Measurements from ENCODE around the gene PSME3. TPM values are rescaled to one million over a fixed set of nuclear protein-coding genes. Genes with fewer than 3 reads are reported as not detected.

The PSME3 gene
- total RNA-seq, 1 donor from 2014 or later = 164 TPM

DNA sequence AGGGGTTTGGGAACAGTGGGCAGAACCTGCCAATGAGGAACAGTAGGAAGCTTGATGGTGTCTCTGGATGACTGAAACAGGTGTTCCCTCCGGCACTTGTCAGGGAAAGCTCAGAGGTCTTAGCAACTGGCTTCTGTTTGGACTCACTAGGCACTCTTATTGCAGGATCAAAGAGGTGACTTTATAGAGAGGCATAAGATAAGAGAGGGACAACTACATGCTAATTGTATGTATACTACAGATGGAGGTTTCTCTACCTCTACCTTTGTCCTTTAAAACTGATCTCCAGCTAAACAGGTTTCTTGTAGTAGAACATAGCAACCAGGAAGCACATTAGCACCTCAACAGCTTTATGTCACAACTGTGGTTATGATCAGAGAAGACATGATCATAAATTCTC, 26.9 kb upstream of the PSME3 start:
- no peak for DNase-seq (ENCODE audit: low read depth)
- no peak for TF ChIP-seq CTCF (IDR thresholded peaks at IDR 0.05; ENCODE audit: insufficient read depth, low read length, poor library complexity, severe bottlenecking)
- no peaks in the 10 kb centered on the region for H3K27me3 ChIP-seq (ENCODE audit: control insufficient read depth, insufficient read depth, low read length)

GRCh38 chr17:42809250-42809649, 23.9 kb upstream of the PSME3 start:
- no peak for DNase-seq (ENCODE audit: low read depth)
- H3K27me3 ChIP-seq (ENCODE audit: control insufficient read depth, insufficient read depth, low read length) = no peaks in the 10 kb centered on the region
- H3K4me3 ChIP-seq (ENCODE audit: low read depth, low read length) = no peak overlapping the region
- TF ChIP-seq CTCF (IDR thresholded peaks at IDR 0.05; ENCODE audit: insufficient read depth, low read length, poor library complexity, severe bottlenecking) = no peak
- no peaks in the 10 kb centered on the region for H3K36me3 ChIP-seq (ENCODE audit: control insufficient read depth, insufficient read depth, low read length)

More for the DNA sequence above, 26.9 kb upstream of the PSME3 start:
- Histone ChIP-seq H3K4me3 (ENCODE audit: low read depth, low read length) (no peak overlapping the region), H3K36me3 (ENCODE audit: control insufficient read depth, insufficient read depth, low read length) (no peaks in the 10 kb centered on the region)

DNA sequence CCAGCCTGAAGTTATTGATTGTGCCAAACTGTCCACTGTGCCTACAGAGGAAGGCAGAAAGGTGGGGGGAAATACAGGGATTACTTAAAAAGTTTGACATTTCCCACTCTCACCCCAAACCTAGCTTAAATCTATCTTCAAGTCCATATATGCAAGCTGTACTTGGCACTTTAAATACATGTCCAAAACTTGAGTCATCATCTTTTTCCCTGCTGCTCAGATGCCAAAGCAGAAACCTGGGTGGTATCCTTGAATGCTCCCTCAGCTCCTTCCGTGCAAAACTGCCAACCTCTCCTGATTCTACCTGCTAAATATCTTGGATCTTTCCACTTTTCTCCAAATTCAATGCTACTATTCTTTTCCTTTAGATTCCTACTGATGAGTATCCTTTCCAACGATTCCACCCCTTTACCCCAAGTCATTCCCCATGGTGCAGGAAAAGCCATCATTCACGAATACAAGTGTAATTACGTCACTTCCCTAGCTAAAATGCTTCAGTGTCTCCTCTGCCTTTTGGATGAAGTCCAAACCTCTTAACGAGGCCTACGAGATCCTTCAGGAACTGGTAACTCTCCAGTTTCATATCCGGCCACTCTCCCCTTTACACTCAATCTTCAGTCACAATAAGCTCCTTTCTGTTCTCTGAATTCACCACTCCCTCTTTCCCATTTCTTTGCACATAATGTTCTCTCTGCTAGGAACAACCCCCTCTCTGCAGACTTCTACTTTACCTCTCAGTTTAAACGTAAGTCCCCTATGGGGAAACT, 18.4 kb upstream of the PSME3 start:
- DNase-seq (ENCODE audit: low read depth) = no peak
- H3K27me3 ChIP-seq (ENCODE audit: control insufficient read depth, insufficient read depth, low read length) = no peaks in the 10 kb centered on the region
- no peak for TF ChIP-seq CTCF (IDR thresholded peaks at IDR 0.05; ENCODE audit: insufficient read depth, low read length, poor library complexity, severe bottlenecking)
- no peak overlapping the region for H3K4me3 ChIP-seq (ENCODE audit: low read depth, low read length)
- peaks cover 2% of the 10 kb centered on the region for H3K36me3 ChIP-seq (ENCODE audit: control insufficient read depth, insufficient read depth, low read length)

- no peak for DNase-seq (ENCODE audit: low read depth)
These were observed 15.3 kb upstream of the PSME3 start for GRCh38 chr17:42817866-42818265.

DNA sequence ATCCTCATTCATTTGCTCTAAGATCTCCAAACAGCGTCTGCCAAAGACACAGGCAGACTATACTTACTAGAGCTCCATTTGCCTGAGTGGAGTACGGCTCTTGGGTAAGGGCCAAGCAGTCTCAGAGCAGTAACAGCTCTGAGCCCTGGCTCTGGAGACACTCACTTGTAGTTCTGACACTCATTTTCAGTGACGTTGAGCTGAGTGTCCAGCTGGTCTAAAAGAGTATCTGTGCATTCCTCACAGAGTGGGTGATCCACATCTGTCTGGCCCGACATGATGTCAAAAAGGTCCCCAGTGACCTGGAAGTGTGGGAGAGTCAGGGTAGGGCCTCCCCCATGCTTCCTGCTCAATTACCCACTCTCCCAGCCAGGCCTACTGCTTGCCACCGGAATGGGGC, 14.8 kb upstream of the PSME3 start:
- DNase-seq (ENCODE audit: low read depth) = no peak
- no peaks in the 10 kb centered on the region for H3K27me3 ChIP-seq (ENCODE audit: control insufficient read depth, insufficient read depth, low read length)
- H3K4me3 ChIP-seq (ENCODE audit: low read depth, low read length) = no peak overlapping the region
- TF ChIP-seq CTCF (IDR thresholded peaks at IDR 0.05; ENCODE audit: insufficient read depth, low read length, poor library complexity, severe bottlenecking) = no peak
- peaks cover 2% of the 10 kb centered on the region for H3K36me3 ChIP-seq (ENCODE audit: control insufficient read depth, insufficient read depth, low read length)

More at GRCh38 chr17:42817866-42818265, 15.3 kb upstream of the PSME3 start:
- H3K27me3 ChIP-seq (ENCODE audit: control insufficient read depth, insufficient read depth, low read length) = no peaks in the 10 kb centered on the region
- no peak for TF ChIP-seq CTCF (IDR thresholded peaks at IDR 0.05; ENCODE audit: insufficient read depth, low read length, poor library complexity, severe bottlenecking)
- no peak overlapping the region for H3K4me3 ChIP-seq (ENCODE audit: low read depth, low read length)
- peaks cover 2% of the 10 kb centered on the region for H3K36me3 ChIP-seq (ENCODE audit: control insufficient read depth, insufficient read depth, low read length)
